Tibial nerve (tissue), 4 donors: ENCODE data around the gene STAMBPL1. TPM values are rescaled to one million over a fixed set of nuclear protein-coding genes. Genes with fewer than 3 reads are reported as not detected.
"Not testable (repeated sequence)": the region's sequence is repeated elsewhere in the genome, so short reads cannot be mapped to it uniquely, and the experiment has no call there.

Experiments used
- DNase-seq, 2 donors: peaks; one replicate each; pipeline ENCODE4 v3.0.0-alpha.2; 2019; ENCODE audit warnings: low spot score in 2 of 2
- H3K27ac ChIP-seq, 4 donors: fragments of 200-600 bp; sonication (generic) in 3 of 4; one replicate each; pipeline ENCODE4 v1.5.1; 2017 to 2019; ENCODE audit warnings: mild to moderate bottlenecking in 1 of 4
- H3K27me3 ChIP-seq, 2 donors: fragments of 200-600 bp; sonication (generic) in 1 of 2; one replicate each; pipeline versions ENCODE4 v1.5.1 to v1.6.0; 2017 to 2019
- H3K36me3 ChIP-seq, 3 donors: fragments of 200-600 bp; sonication (generic); one replicate each; pipeline ENCODE4 v1.5.1; 2018 to 2019
- H3K4me1 ChIP-seq, 4 donors: fragments of 200-600 bp; sonication (generic) in 3 of 4; one replicate each; pipeline ENCODE4 v1.5.1; 2017 to 2019
- H3K4me3 ChIP-seq, 4 donors: fragments of 200-600 bp; sonication (generic) in 3 of 4; one replicate each; pipeline ENCODE4 v1.5.1; 2017 to 2019; ENCODE audit warnings: mild to moderate bottlenecking in 1 of 4, moderate library complexity in 1 of 4
- H3K9me3 ChIP-seq, 4 donors: fragments of 200-600 bp; sonication (generic) in 3 of 4; one replicate each; pipeline ENCODE4 v1.5.1; 2017 to 2019
- CTCF ChIP-seq, 5 experiments: fragments of 200-600 bp in 3 of 5; fragments of 450-650 bp in 2 of 5; sonication (generic) in 3 of 5; IDR thresholded peaks; one replicate each; pipeline ENCODE4 v1.5.1; 2016 to 2019; ENCODE audit warnings: antibody characterized with exemption in 5 of 5, mild to moderate bottlenecking in 3 of 5, moderate library complexity in 2 of 5
- EP300 ChIP-seq, 2 donors: sonication (generic); formaldehyde crosslinking; IDR thresholded peaks; one replicate each; pipeline ENCODE4 v1.6.1; 2017; ENCODE audit warnings: antibody characterized with exemption in 2 of 2, mild to moderate bottlenecking in 1 of 2
- POLR2A ChIP-seq, 2 donors: fragments of 450-650 bp; IDR thresholded peaks; one replicate each; pipeline ENCODE4 v1.6.1; 2017; ENCODE audit warnings: antibody characterized with exemption in 2 of 2, mild to moderate bottlenecking in 2 of 2, moderate library complexity in 2 of 2
- whole genome bisulfite sequencing, 2 donors: methylation state at CpG; one replicate each; pipeline ENCODE4 v1.1.5; 2018; 5-methylcytosine and 5-hydroxymethylcytosine counted together
- total RNA-seq, 4 donors: library from RNA; depleted of rRNA; stranded (reverse); fragments of >200 nt; gene quantifications; one replicate each; pipeline ENCODE4 v1.1.0, GENCODE V29; 2016

STAMBPL1 gene
- total RNA-seq, 4 donors from 2014 or later = 14.2 to 34.5 (median 25.5) TPM

- Histone ChIP-seq H3K27me3 (no peaks in the 10 kb centered on the region), H3K4me3 (no peak overlapping the region), H3K9me3 (no peaks in the 10 kb centered on the region), H3K4me1 (peaks cover 0 to 3% (median 0%) of the 10 kb centered on the region in 4 donors), H3K36me3 (no peaks in the 10 kb centered on the region), H3K27ac (no peak overlapping the region)
- DNase-seq = no peak
- WGBS, 2 donors = 48 to 57% methylated on average over 2 of the region's 2 CpGs
- TF ChIP-seq CTCF (IDR thresholded peaks at IDR 0.05) (no peak), EP300 (IDR thresholded peaks at IDR 0.05) (no peak), POLR2A (IDR thresholded peaks at IDR 0.05) (no peak)
Measured at GRCh38 chr10:88833723-88834122, 46.3 kb upstream of the STAMBPL1 start.

GRCh38 chr10:88835096-88835909, 44.7 kb upstream of the STAMBPL1 start:
- WGBS, 2 donors = 17% methylated on average over 10 of the region's 10 CpGs
- H3K4me1 ChIP-seq = peaks cover 0 to 3% (median 0%) of the 10 kb centered on the region in 4 donors
- TF ChIP-seq EP300 (IDR thresholded peaks at IDR 0.05) = peak in 1 of 2 donors; percentile 45
- no peak for TF ChIP-seq POLR2A (IDR thresholded peaks at IDR 0.05)
- TF ChIP-seq CTCF (IDR thresholded peaks at IDR 0.05) = peak; percentile 78 to 90 (median 84)
- no peaks in the 10 kb centered on the region for H3K27me3 ChIP-seq
- DNase-seq = peak; percentile 70 to 86
- no peaks in the 10 kb centered on the region for H3K36me3 ChIP-seq
- H3K9me3 ChIP-seq = no peaks in the 10 kb centered on the region
- H3K27ac ChIP-seq = no peak overlapping the region
- no peak overlapping the region for H3K4me3 ChIP-seq

- 15 to 21% methylated on average over 2 of the region's 2 CpGs for WGBS, 2 donors
- TF ChIP-seq EP300 (IDR thresholded peaks at IDR 0.05) = no peak
- no peak for TF ChIP-seq CTCF (IDR thresholded peaks at IDR 0.05)
- TF ChIP-seq POLR2A (IDR thresholded peaks at IDR 0.05) = no peak
- DNase-seq = no peak
- peaks cover 0 to 3% (median 0%) of the 10 kb centered on the region in 4 donors for H3K4me1 ChIP-seq
- no peaks in the 10 kb centered on the region for H3K36me3 ChIP-seq
- H3K9me3 ChIP-seq = no peaks in the 10 kb centered on the region
- no peaks in the 10 kb centered on the region for H3K27me3 ChIP-seq
- H3K4me3 ChIP-seq = no peak overlapping the region
- H3K27ac ChIP-seq = no peak overlapping the region
Measured at GRCh38 chr10:88835910-88836221, 44.2 kb upstream of the STAMBPL1 start.

- not testable (repeated sequence) for H3K4me3 ChIP-seq, H3K9me3 ChIP-seq, DNase-seq, H3K27me3 ChIP-seq, H3K27ac ChIP-seq, H3K4me1 ChIP-seq, H3K36me3 ChIP-seq
Measured at GRCh38 chr10:88837632-88838031, 42.4 kb upstream of the STAMBPL1 start.

GRCh38 chr10:88838766-88839350, 41.2 kb upstream of the STAMBPL1 start:
- H3K4me3 ChIP-seq = no peak overlapping the region
- no peaks in the 10 kb centered on the region for H3K36me3 ChIP-seq
- no peaks in the 10 kb centered on the region for H3K9me3 ChIP-seq
- H3K4me1 ChIP-seq = peaks cover 0 to 9% (median 0%) of the 10 kb centered on the region in 4 donors
- no peaks in the 10 kb centered on the region for H3K27me3 ChIP-seq
- no peak overlapping the region for H3K27ac ChIP-seq
- no peak for DNase-seq
- 84 to 89% methylated on average over 5 of the region's 5 CpGs for WGBS, 2 donors
- TF ChIP-seq POLR2A (IDR thresholded peaks at IDR 0.05) (no peak), EP300 (IDR thresholded peaks at IDR 0.05) (no peak), CTCF (IDR thresholded peaks at IDR 0.05) (no peak)
